GM21786 (cell line): ENCODE measurements around the gene STAMBPL1.

Experiments
- ATAC-seq: cut with Tn5 transposase; IDR thresholded peaks from one replicate; pipeline ENCODE4 v1.9.1; 2021; ENCODE audit not compliant: unreplicated experiment

STAMBPL1 gene

GRCh38 chr10:88890681-88891381, 10.8 kb downstream of the STAMBPL1 start:
- no peak for ATAC-seq

DNA sequence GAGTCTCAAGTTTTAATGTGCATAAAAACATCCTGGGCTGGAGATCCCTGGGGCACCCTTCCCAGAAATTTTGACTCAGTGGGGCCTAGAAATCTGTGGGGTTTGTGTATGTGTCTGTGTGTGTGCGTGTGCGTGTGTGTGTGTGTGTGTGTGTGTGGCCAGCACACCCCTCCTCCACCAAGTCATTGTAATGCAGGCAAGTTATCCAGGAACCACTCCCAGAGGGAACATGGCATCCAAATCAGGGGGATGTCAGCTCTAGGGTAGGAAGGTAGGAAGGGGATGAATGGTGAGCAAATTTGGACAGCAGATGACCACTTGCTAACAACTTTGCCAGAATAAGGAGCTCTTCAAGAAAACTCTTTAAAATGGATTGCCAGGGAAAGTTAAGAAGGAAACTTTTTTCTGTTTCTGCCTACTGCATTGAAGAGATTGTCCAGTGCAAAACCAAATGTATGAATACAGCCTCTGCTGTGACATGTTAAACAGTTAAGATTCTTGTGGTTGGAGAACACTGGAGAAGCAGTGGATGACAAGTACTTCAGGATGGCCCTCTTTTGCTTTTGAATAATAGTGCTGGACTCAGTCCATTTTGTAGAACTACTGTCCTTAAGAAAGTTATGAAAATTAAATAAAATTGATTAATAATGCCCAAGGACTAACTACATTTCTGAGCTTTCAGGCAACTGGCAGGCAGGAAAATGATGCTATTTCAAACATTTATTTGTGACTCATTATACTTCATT, 12.3 kb downstream of the STAMBPL1 start:
- ATAC-seq: no peak

DNA sequence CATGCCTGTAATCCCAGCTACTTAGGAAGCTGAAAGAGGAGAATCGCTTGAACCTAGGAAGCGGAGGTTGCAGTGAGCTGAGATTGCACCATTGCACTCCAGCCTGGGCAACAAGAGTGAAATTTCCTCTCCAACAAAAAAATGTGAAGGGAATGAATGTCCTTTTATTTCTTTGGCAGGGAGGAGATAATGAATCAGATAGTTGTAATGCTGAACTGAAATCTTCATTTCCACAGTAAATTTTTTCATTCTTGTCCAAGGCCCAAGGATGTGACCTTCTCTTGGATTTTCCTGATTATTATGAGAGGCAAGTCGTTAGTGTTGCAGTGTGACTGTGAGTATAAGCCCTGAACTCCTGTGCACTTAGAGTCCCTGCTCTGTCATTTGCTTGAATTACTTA, 13.6 kb downstream of the STAMBPL1 start:
- ATAC-seq: no peak

- ATAC-seq: no peak
Measured at GRCh38 chr10:88895250-88895649, 15.2 kb downstream of the STAMBPL1 start.

- no peak for ATAC-seq
Measured at GRCh38 chr10:88896372-88896993, 16.4 kb downstream of the STAMBPL1 start.

GRCh38 chr10:88896994-88897853, 17.2 kb downstream of the STAMBPL1 start:
- ATAC-seq: no peak

DNA sequence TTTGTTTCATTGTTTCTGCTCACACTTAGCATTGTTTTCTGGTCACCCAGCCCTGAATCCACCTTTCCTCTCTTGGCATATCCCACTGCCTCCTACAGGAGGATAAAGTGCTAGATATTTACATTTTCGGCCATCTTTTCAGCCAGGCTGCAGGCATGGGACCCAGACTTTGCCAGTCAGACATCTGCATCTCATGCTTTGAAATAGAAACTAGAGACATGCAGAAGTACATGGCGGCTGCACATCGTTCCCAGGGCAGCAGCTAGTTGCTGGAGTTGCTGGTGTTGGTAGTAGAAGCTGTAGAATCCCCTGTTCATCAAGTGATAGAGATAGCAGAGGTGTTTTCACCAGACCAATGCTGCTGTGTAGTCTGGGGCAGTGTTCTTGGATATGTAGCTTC, 18.7 kb downstream of the STAMBPL1 start:
- ATAC-seq: no peak

- ATAC-seq: no peak
Measured at GRCh38 chr10:88899886-88900285, 19.8 kb downstream of the STAMBPL1 start.

DNA sequence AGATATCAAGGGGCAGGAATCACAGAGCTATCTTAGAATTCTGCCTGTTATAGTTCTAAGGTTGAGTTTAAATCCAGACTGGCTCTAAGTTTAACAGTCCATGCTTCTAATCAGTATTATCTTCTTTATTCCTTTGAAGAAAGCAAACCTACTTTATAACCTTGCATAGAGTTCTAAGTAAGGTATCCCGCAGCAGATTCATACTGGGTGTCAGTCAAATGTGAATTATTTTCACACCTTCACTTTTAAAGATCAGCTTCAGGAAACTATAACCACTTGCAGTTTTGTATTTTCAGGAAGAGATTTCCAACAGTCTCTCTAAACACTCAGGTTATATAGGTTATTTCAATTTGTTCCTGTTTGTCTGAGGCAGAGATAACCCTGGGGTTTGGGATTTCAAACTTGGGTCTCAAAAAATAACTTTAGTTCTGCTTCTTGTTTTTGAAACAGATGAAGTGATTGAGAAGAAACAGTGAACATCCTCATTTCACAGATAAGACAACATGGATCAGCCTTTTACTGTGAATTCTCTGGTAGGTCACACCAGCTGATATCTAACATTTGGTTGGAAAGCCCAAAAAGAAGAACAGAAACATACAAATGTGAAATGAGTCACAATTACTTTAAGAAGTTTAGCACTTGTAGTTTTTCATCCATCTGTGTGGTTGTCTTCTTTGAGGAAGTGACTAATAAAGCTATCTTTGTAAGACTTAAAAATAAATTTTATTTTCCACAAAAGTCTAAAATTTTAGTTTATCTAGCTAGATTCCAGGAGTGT, 21.4 kb downstream of the STAMBPL1 start:
- ATAC-seq: peak; percentile 81

- peak; percentile 48 for ATAC-seq
Measured at GRCh38 chr10:88901984-88902789, 22.1 kb downstream of the STAMBPL1 start.

DNA sequence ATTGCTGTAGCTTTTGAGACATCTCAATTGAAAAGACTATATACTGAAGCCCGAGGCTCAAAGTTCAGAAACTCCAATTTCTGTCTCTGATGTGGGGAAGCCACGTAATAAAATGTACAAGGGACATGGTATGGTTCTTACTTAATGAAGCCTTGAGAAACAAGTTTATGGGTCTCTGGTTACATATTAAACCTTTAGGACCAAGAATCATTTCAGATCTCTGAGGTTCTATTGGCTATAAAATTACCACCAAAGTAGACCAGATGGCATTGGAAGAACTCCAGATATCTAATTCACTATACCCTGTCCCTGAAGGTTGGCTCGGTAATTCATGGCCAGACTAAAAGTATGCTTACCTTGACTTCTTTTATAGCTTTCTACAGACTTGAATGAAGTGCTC, 23.7 kb downstream of the STAMBPL1 start:
- ATAC-seq: no peak

DNA sequence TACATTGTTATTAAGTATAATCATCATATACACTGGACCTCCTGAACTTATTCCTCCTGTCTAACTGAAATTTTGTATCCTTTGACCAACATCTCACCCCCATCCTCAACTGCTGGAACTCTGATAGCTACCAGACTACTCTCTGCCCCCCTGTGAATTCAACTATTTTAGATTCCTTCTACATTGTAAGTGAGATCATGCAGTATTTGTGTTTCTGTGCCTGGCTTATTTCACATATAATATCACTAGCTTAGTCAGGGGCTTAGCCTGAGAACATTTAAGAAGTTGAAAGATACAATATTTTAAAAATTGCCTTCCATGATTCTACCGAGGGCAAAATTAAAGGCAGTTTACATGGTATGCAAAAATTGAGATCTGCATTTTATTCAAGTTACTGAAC, 26.9 kb downstream of the STAMBPL1 start:
- ATAC-seq: no peak

GRCh38 chr10:88908194-88908593, 28.1 kb downstream of the STAMBPL1 start:
- ATAC-seq: no peak

DNA sequence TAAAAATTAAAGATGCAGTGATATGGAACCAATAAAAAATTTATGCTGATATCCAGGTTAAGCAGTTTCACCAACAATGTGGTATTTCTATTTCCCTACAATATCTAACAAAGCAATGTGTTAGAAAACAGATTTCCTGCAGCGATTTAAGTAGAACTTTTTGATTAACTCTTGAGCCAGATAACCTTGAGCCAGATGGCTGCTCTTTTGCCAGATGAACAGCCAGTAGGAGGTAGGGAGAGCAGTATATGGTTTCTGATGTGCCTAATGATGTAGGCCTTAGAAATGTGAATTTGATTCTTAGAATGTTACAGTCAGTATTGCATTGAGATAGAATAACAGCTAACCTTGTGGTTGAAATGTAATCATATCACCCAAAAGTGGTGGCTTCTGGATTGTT, 31.1 kb downstream of the STAMBPL1 start:
- ATAC-seq: no peak

DNA sequence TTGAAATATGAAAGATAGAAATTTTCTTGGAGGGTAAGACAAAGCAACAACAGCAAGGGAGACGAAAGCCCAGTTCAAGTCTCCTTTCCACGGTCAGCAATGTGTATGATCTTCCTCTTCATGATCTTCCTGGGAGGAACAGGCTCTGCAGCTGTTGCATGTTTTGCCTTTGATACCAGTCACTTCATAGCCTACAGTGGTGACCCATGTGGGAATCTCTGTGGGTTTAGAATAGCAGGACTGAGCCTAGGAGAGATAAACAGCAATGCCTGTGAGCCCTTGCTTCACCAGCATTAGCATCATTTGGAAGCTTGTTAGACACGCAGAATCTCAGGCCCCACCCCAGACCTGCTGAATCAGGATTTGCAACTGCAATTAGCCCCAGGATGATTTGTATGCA, 31.8 kb downstream of the STAMBPL1 start:
- ATAC-seq: no peak

GRCh38 chr10:88913127-88913526, 33.1 kb downstream of the STAMBPL1 start:
- ATAC-seq: no peak

DNA sequence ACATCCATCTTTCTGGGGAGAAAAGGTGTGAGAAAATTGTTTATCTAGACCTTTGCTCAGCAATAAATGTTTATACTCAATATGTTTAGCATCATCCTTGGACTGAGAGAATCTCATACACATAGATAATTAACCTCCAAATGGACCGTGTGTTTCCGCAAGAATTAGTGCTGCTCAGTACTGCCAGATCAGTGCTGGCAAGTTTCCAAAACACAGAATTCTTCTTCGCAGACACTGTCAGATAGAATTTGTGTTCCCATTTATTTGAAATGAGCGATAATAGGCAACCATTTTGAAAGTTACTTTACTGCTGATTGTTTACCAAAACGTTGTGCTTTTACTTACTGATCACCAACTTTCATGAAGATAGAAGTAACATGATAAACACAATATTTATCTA, 33.7 kb downstream of the STAMBPL1 start:
- no peak for ATAC-seq

DNA sequence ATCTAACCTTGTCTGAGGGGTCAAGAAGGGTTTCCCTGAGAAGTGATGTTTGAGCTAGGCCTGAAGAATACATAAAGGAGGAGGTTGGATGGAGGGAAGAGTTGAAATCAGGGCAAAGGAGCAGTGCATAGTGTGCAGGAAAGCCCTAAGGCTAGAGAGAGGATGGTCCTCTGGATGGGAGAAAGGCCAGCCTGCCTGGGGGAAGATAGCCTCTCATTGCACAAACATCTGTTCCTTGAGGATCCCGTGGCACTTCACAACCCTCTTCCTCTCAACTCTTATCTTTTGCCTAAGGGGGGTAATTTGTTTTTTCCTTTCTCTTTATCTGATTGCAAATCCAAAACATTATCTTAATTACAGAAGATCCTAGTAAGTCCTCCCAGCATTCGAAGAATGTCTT, 35.7 kb downstream of the STAMBPL1 start:
- no peak for ATAC-seq

DNA sequence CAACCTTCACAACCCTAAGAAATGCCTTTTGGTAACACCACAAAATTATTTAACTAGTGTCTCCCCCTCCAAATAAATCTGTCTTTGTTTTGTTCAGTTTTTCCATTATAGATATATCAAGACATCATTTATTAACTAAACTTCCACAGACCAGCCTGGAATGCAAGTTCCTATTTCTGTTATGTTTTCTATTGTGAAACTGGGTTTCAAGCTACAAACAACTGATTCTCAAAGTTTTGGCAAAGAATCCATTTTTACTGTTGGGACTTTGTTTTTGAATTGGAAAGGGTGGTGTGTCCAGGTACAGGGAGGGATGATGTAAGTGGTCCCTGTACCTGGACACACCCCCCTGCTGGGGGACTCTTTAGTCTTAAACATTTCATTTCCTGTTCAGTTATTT, 36.2 kb downstream of the STAMBPL1 start:
- ATAC-seq: no peak

- ATAC-seq: no peak
Measured at GRCh38 chr10:88916986-88917385, 36.9 kb downstream of the STAMBPL1 start.
